HepG2 (cell line): Measurements from ENCODE around the gene SUCLG2. TPM values are rescaled to one million over a fixed set of nuclear protein-coding genes. Genes with fewer than 3 reads are reported as not detected.

Source experiments
- ATAC-seq: fragments of 200-7000 bp; cut with Tn5 transposase; 3 replicates; pipeline ENCODE4 v1.9.1; 2020; ENCODE audit warnings: mild to moderate bottlenecking, moderate library complexity
- BruUV-seq: library from RNA; stranded (reverse); fragments of 400-500 nt; replicated peaks from 2 replicates; lab custom pipeline; 2021; lab: Mats Ljungman, UMichigan
- CTCF ChIA-PET: fragments of 300-600 bp; formaldehyde crosslinking; extraction: SDS; loops from one replicate; lab custom pipeline; 2021; ENCODE audit warnings: low total read pairs, inconsistent platforms, low intra/inter-chr PET ratio; lab: Yijun Ruan, JAX
- POLR2A ChIA-PET: fragments of 350-600 bp; sonication (Branson Sonifier 250); formaldehyde crosslinking; loops from one replicate; lab custom pipeline; 2020; ENCODE audit warnings: antibody characterized with exemption, inconsistent platforms; lab: Yijun Ruan, JAX
- DNase-seq: peaks from one replicate; pipeline ENCODE4 v3.0.0-alpha.2; 2015; ENCODE audit warnings: low spot score
- FAIRE-seq: peaks from 3 replicates; lab custom pipeline; 2011; peaks lifted over from hg19 to GRCh38; lab: Jason Lieb, UNC
- H2AFZ ChIP-seq: one replicate; pipeline ENCODE4 v1.6.1; 2011; ENCODE audit warnings: low read length, inconsistent platforms
- H3K27ac ChIP-seq: fragments of 300-600 bp; 3 replicates; pipeline ENCODE4 v1.8.0; 2011; ENCODE audit warnings: mixed run types, mild to moderate bottlenecking, mixed read lengths, low read length, inconsistent platforms; ENCODE audit not compliant: insufficient read depth; ENCODE audit errors: extremely low read length
- H3K27me3 ChIP-seq, 2 experiments: fragments of 200-600 bp in 1 of 2; 2 replicates in 1 of 2; 3 replicates in 1 of 2; pipeline versions ENCODE4 v1.6.0 to v1.8.0; 2011; ENCODE audit warnings: low read length in 2 of 2, mild to moderate bottlenecking in 2 of 2, moderate library complexity in 2 of 2, inconsistent platforms in 1 of 2; ENCODE audit not compliant: insufficient read depth in 2 of 2, control insufficient read depth in 1 of 2
- H3K36me3 ChIP-seq, 2 experiments: fragments of 200-600 bp in 1 of 2; replicated peaks in 1 of 2; 2 replicates in 1 of 2; 3 replicates in 1 of 2; pipeline versions ENCODE4 v1.5.1 to v1.8.0; 2011; ENCODE audit warnings: low read length in 2 of 2, inconsistent platforms in 1 of 2; ENCODE audit not compliant: insufficient read depth in 2 of 2, control insufficient read depth in 1 of 2
- H3K4me1 ChIP-seq: 2 replicates; pipeline ENCODE4 v1.5.1; 2012; ENCODE audit warnings: low read length, inconsistent platforms; ENCODE audit not compliant: insufficient read depth
- H3K4me2 ChIP-seq: 2 replicates; pipeline ENCODE4 v1.6.0; 2011; ENCODE audit warnings: low read depth, low read length, inconsistent platforms
- H3K4me3 ChIP-seq, 3 experiments: fragments of 200-600 bp in 1 of 3; sonication (generic), shearing (Covaris generic) in 1 of 3; replicated peaks in 1 of 3; 2 replicates each; pipeline ENCODE4 v1.5.1; 2011 to 2016; ENCODE audit warnings: low read length in 3 of 3, inconsistent platforms in 2 of 3, low read depth in 2 of 3, mild to moderate bottlenecking in 2 of 3, control low read depth in 1 of 3, mixed read lengths in 1 of 3; ENCODE audit not compliant: insufficient read depth in 1 of 3
- H3K79me2 ChIP-seq: one replicate; pipeline ENCODE4 v1.6.1; 2011; ENCODE audit warnings: low read length, inconsistent platforms; ENCODE audit not compliant: insufficient read depth
- H3K9ac ChIP-seq: 2 replicates; pipeline ENCODE4 v1.6.0; 2011; ENCODE audit warnings: mild to moderate bottlenecking, low read depth, low read length, inconsistent platforms; ENCODE audit not compliant: insufficient read depth
- H3K9me3 ChIP-seq: 2 replicates; pipeline ENCODE4 v1.5.1; 2012; ENCODE audit warnings: mild to moderate bottlenecking, low read length
- H4K20me1 ChIP-seq: 2 replicates; pipeline ENCODE4 v1.6.0; 2011; ENCODE audit warnings: inconsistent platforms, mild to moderate bottlenecking, low read length, moderate library complexity; ENCODE audit not compliant: insufficient read depth
- AGO1 ChIP-seq: fragments of 200-400 bp; formaldehyde crosslinking; IDR thresholded peaks from 2 replicates; pipeline ENCODE4 v1.6.1; 2017; ENCODE audit warnings: mild to moderate bottlenecking, low read depth, low read length, moderate library complexity; ENCODE audit not compliant: poor library complexity, severe bottlenecking
- ATM ChIP-seq: fragments of 450-650 bp; IDR thresholded peaks from 2 replicates; pipeline ENCODE4 v1.7.1; 2017; ENCODE audit warnings: mild to moderate bottlenecking, borderline replicate concordance
- FOSL1 ChIP-seq: sonication (generic); formaldehyde crosslinking; IDR thresholded peaks from 2 replicates; pipeline ENCODE4 v1.9.0; 2021; ENCODE audit warnings: missing genetic modification reagents, borderline replicate concordance
- HNRNPLL ChIP-seq: fragments of 200-400 bp; formaldehyde crosslinking; IDR thresholded peaks from 2 replicates; pipeline ENCODE4 v1.6.1; 2017; ENCODE audit warnings: mild to moderate bottlenecking, low read depth, low read length; ENCODE audit not compliant: poor library complexity, severe bottlenecking
- KDM4B ChIP-seq: sonication (generic); formaldehyde crosslinking; IDR thresholded peaks from 2 replicates; pipeline ENCODE4 v1.4.0; 2020; ENCODE audit warnings: missing genetic modification reagents
- MBNL3 ChIP-seq: fragments of 250-450 bp; sonication (Bioruptor Pico); conservative IDR thresholded peaks from 2 replicates; pipeline ENCODE4 v1.8.0; 2022; ENCODE audit warnings: mild to moderate bottlenecking, inconsistent platforms
- MNT ChIP-seq: fragments of 450-650 bp; IDR thresholded peaks from 2 replicates; pipeline ENCODE4 v1.6.1; 2016
- NFRKB ChIP-seq: fragments of 450-650 bp; IDR thresholded peaks from 2 replicates; pipeline ENCODE4 v1.6.1; 2017
- SALL2 ChIP-seq: sonication (generic); formaldehyde crosslinking; IDR thresholded peaks from 2 replicates; pipeline ENCODE4 v1.8.1; 2023; ENCODE audit warnings: mild to moderate bottlenecking, missing genetic modification reagents, inconsistent platforms
- SIN3A ChIP-seq: IDR thresholded peaks from 2 replicates; pipeline ENCODE4 v1.6.1; 2011; ENCODE audit warnings: low read depth, mild to moderate bottlenecking, control low read depth, low read length, borderline replicate concordance
- SRSF9 ChIP-seq: fragments of 200-400 bp; formaldehyde crosslinking; IDR thresholded peaks from 2 replicates; pipeline ENCODE4 v1.6.1; 2018; ENCODE audit warnings: borderline replicate concordance, mild to moderate bottlenecking, low read depth, low read length; ENCODE audit not compliant: insufficient read depth, poor library complexity, severe bottlenecking
- XRCC5 ChIP-seq: fragments of 200-400 bp; formaldehyde crosslinking; optimal IDR thresholded peaks from 2 replicates; pipeline ENCODE3; 2017; ENCODE audit warnings: mild to moderate bottlenecking, low read length
- WGBS: methylation state at CpG from one replicate; pipeline ENCODE4 v1.1.6; 2017; ENCODE audit warnings: low lambda C conversion rate; 5-methylcytosine and 5-hydroxymethylcytosine counted together
- in situ Hi-C: cut with HindIII; loops from 2 replicates; pipeline ENCODE4 v1.10.0; 2017; ENCODE audit warnings: low pct_unique_long_range_greater_than_20kb; ENCODE audit not compliant: extremely low pct_ligation_motif_present
- intact Hi-C: fragments of 100-400 bp; cut with micrococcal nuclease; formaldehyde crosslinking; loops from one replicate; pipeline ENCODE4 v1.10.0; 2022; ENCODE audit not compliant: unreplicated experiment
- polyA plus RNA-seq, 8 experiments: library from polyadenylated mRNA; depleted of rRNA in 3 of 8; stranded (reverse) in 7 of 8; unstranded in 1 of 8; fragments of >200 nt; fragmentation: Illumina TruSeq in 4 of 8; extraction: Trizol in 4 of 8; gene quantifications; 2 replicates each; pipeline versions ENCODE4 v1.2.1 to v1.2.3, GENCODE V29; 2011 to 2016; ENCODE audit warnings: low read depth in 4 of 8, missing spikeins in 1 of 8, mixed read lengths in 1 of 8; ENCODE audit not compliant: insufficient read depth in 1 of 8
- total RNA-seq, 5 experiments: library from RNA; depleted of rRNA; stranded (reverse); fragments of >200 nt; fragmentation: Illumina TruSeq; extraction: Trizol; gene quantifications; 2 replicates each; pipeline ENCODE4 v1.2.3, GENCODE V29; 2016; ENCODE audit warnings: low read depth in 1 of 5
- TF ChIP-seq, protein P1 (sequence below): sonication (generic); formaldehyde crosslinking; conservative IDR thresholded peaks from 2 replicates; pipeline ENCODE4 v1.8.0; 2022; ENCODE audit warnings: low read depth, missing genetic modification reagents
- TF ChIP-seq, protein P2 (sequence below): sonication (generic); formaldehyde crosslinking; IDR thresholded peaks from 2 replicates; pipeline ENCODE4 v1.8.1; 2023; ENCODE audit warnings: missing genetic modification reagents, mild to moderate bottlenecking, borderline replicate concordance
- TF ChIP-seq, protein P3 (sequence below): sonication (generic); formaldehyde crosslinking; IDR thresholded peaks from 2 replicates; pipeline ENCODE4; 2020; ENCODE audit warnings: missing genetic modification reagents, mild to moderate bottlenecking, borderline replicate concordance
- TF ChIP-seq, protein P4 (sequence below): sonication (generic); formaldehyde crosslinking; IDR thresholded peaks from 2 replicates; pipeline ENCODE4 v1.4.0; 2020; ENCODE audit warnings: missing genetic modification reagents

SUCLG2 gene
- total and polyA plus RNA-seq, 2 of the 13 experiments (the other 11 are each of a cell fraction or from before 2014, with no cell fraction given), result 21.4 to 64.9 TPM

- TF ChIP-seq, protein P1, sequence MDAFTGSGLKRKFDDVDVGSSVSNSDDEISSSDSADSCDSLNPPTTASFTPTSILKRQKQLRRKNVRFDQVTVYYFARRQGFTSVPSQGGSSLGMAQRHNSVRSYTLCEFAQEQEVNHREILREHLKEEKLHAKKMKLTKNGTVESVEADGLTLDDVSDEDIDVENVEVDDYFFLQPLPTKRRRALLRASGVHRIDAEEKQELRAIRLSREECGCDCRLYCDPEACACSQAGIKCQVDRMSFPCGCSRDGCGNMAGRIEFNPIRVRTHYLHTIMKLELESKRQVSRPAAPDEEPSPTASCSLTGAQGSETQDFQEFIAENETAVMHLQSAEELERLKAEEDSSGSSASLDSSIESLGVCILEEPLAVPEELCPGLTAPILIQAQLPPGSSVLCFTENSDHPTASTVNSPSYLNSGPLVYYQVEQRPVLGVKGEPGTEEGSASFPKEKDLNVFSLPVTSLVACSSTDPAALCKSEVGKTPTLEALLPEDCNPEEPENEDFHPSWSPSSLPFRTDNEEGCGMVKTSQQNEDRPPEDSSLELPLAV (CRISPR knock-in tag), result no peak
- no peak for TF ChIP-seq NFRKB
- no peak for TF ChIP-seq SRSF9
- TF ChIP-seq, protein P2, sequence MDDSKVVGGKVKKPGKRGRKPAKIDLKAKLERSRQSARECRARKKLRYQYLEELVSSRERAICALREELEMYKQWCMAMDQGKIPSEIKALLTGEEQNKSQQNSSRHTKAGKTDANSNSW (CRISPR knock-in tag), result no peak
- TF ChIP-seq MNT, result no peak
- no peak for TF ChIP-seq AGO1
- TF ChIP-seq FOSL1 (CRISPR knock-in tag), result no peak
- TF ChIP-seq, all 625 proteins: peak for 0
These were observed 89.4 kb downstream of the SUCLG2 start (continued) for GRCh38 chr3:67564973-67565372.

GRCh38 chr3:67564008-67564407, 90.4 kb downstream of the SUCLG2 start:
- intact Hi-C loops, result no loop called here
- FAIRE-seq (peak; percentile 4), DNase-seq (peak; percentile 24), ATAC-seq (peak; percentile 79)
- no peaks in the 10 kb centered on the region for H3K79me2 ChIP-seq
- H3K4me1 ChIP-seq, result peaks cover 35% of the 10 kb centered on the region
- in situ Hi-C loops, result no loop called here
- 73% methylated on average over 3 of the region's 3 CpGs for WGBS
- H3K36me3 ChIP-seq, result peaks cover 0 to 3% of the 10 kb centered on the region in 2 experiments; a peak in 1 of 5 replicates
- no peaks in the 10 kb centered on the region for H4K20me1 ChIP-seq
- no TSS peak for BruUV-seq
- H3K4me2 ChIP-seq, result 0 out of 2 replicates have a peak overlapping the region, but pooled peaks have one; percentile 12
- peak overlapping the region; percentile 9 for H3K27ac ChIP-seq
- no peak overlapping the region for H3K9ac ChIP-seq
- H3K27me3 ChIP-seq, result no peaks in the 10 kb centered on the region
- POLR2A ChIA-PET, result no interaction called here
- H2AFZ ChIP-seq, result no peak overlapping the region
- CTCF ChIA-PET, result no interaction called here
- no peak overlapping the region for H3K4me3 ChIP-seq
- H3K9me3 ChIP-seq, result no peaks in the 10 kb centered on the region
- TF ChIP-seq HNRNPLL, result no peak
- TF ChIP-seq, protein P3, sequence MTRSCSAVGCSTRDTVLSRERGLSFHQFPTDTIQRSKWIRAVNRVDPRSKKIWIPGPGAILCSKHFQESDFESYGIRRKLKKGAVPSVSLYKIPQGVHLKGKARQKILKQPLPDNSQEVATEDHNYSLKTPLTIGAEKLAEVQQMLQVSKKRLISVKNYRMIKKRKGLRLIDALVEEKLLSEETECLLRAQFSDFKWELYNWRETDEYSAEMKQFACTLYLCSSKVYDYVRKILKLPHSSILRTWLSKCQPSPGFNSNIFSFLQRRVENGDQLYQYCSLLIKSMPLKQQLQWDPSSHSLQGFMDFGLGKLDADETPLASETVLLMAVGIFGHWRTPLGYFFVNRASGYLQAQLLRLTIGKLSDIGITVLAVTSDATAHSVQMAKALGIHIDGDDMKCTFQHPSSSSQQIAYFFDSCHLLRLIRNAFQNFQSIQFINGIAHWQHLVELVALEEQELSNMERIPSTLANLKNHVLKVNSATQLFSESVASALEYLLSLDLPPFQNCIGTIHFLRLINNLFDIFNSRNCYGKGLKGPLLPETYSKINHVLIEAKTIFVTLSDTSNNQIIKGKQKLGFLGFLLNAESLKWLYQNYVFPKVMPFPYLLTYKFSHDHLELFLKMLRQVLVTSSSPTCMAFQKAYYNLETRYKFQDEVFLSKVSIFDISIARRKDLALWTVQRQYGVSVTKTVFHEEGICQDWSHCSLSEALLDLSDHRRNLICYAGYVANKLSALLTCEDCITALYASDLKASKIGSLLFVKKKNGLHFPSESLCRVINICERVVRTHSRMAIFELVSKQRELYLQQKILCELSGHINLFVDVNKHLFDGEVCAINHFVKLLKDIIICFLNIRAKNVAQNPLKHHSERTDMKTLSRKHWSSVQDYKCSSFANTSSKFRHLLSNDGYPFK, result no peak
- no peak for TF ChIP-seq SIN3A
- no peak for TF ChIP-seq XRCC5
- TF ChIP-seq SALL2 (CRISPR knock-in tag), result no peak
- no peak for TF ChIP-seq ATM
- TF ChIP-seq, protein P4, sequence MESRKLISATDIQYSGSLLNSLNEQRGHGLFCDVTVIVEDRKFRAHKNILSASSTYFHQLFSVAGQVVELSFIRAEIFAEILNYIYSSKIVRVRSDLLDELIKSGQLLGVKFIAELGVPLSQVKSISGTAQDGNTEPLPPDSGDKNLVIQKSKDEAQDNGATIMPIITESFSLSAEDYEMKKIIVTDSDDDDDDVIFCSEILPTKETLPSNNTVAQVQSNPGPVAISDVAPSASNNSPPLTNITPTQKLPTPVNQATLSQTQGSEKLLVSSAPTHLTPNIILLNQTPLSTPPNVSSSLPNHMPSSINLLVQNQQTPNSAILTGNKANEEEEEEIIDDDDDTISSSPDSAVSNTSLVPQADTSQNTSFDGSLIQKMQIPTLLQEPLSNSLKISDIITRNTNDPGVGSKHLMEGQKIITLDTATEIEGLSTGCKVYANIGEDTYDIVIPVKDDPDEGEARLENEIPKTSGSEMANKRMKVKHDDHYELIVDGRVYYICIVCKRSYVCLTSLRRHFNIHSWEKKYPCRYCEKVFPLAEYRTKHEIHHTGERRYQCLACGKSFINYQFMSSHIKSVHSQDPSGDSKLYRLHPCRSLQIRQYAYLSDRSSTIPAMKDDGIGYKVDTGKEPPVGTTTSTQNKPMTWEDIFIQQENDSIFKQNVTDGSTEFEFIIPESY (CRISPR knock-in tag), result no peak
- TF ChIP-seq MBNL3 (CRISPR knock-in tag), result no peak
- no peak for TF ChIP-seq KDM4B
